HG03565 (cell line): Measurements from ENCODE around the gene NRXN2.
"Not testable (repeated sequence)": the region's sequence is repeated elsewhere in the genome, so short reads cannot be mapped to it uniquely, and the experiment has no call there.

ENCODE experiments used
- ATAC-seq: cut with Tn5 transposase; IDR thresholded peaks from one replicate; pipeline ENCODE4 v1.9.1; 2021; ENCODE audit warnings: mild to moderate bottlenecking, moderate library complexity; ENCODE audit not compliant: unreplicated experiment

NRXN2 gene

DNA sequence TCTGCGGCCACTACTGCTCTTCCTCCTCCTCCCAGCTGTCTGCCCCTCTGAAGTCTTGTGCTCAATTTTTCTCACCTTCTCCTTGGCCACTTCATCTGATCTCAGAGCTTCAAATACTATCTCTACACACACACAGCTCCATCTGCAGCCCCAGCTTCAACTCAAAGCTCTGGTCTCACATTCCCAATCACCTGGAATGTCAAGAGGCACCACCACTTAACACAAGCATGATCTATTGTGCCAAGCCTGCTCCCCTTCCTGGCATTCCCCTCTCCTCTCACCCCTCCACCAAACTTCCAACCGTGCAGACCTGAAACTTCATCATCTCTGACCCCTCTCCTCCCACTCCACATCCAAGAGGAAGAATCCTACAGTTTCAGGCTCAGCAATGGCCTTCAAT is 17.5 kb downstream of the NRXN2 start:
- no peak for ATAC-seq

DNA sequence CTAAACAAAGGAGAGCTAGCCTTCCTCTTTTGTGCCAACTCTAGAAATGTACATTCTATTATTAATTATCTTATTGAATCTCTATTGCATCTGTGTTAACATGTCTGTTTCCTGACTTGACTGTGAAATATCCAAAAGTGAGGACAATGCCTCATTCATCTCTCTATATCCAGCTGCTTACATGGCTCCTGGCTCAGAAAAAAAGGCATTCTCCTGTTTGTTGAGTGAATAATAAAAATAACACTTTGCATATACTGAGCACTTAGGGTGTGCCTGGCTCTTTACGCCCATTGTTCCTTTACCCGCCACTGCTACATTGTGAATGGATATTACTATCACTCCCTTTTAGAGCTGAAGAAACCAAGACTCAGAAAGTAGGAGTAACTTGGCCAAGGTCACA is 19.9 kb downstream of the NRXN2 start:
- no peak for ATAC-seq

DNA sequence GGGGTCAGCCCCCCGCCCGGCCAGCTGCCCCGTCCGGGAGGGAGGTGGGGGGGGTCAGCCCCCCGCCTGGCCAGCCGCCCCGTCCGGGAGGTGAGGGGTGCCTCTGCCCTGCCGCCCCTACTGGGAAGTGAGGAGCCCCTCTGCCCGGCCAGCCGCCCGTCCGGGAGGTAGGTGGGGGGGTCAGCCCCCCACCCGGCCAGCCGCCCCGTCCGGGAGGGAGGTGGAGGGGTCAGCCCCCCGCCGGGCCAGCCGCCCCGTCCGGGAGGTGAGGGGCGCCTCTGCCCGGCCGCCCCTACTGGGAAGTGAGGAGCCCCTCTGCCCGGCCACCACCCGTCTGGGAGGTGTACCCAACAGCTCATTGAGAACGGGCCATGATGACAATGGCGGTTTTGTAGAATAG is 21.0 kb downstream of the NRXN2 start:
- not testable (repeated sequence) for ATAC-seq

- no peak for ATAC-seq
These were observed 24.6 kb downstream of the NRXN2 start for GRCh38 chr11:64698427-64698826.

- no peak for ATAC-seq
These were observed 25.2 kb downstream of the NRXN2 start for GRCh38 chr11:64697663-64698375.

DNA sequence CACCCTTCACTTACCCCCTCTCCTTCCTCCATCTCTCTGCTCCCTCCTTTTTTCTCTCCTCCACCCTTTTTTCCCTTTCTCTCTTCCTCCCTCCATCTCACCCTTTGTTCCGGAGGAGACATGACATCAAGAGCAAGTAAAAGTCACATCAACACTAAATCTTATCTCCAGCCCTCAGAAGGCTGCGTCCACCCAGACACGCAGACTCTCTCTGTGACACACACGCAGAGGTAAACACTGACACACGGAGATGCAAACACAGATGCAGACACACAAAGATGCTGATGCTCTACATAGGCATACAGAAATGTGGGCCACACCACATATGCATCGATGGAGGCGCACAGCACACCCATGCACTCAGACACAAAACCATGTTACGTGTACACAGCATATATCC is 27.0 kb downstream of the NRXN2 start:
- no peak for ATAC-seq

DNA sequence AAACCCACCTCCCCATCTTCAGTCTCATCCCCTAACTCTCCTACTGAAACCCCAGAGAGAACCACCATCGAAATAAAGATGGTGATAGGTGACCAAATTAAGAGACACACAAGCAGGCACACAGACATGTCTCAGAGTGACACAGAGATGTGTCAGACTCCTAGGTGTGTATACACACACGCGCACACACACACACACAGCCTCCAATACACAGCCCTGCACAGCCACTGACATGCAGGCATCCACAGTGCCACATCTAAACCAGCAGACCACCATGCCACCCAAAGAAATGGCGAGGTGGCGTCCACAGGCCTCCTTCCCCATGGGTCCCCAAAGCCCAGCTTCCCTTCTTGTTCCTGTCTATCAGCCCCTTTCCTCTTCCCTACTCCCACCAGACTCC is 27.4 kb downstream of the NRXN2 start:
- ATAC-seq, result no peak

GRCh38 chr11:64694821-64695365 is 28.1 kb downstream of the NRXN2 start:
- no peak for ATAC-seq

DNA sequence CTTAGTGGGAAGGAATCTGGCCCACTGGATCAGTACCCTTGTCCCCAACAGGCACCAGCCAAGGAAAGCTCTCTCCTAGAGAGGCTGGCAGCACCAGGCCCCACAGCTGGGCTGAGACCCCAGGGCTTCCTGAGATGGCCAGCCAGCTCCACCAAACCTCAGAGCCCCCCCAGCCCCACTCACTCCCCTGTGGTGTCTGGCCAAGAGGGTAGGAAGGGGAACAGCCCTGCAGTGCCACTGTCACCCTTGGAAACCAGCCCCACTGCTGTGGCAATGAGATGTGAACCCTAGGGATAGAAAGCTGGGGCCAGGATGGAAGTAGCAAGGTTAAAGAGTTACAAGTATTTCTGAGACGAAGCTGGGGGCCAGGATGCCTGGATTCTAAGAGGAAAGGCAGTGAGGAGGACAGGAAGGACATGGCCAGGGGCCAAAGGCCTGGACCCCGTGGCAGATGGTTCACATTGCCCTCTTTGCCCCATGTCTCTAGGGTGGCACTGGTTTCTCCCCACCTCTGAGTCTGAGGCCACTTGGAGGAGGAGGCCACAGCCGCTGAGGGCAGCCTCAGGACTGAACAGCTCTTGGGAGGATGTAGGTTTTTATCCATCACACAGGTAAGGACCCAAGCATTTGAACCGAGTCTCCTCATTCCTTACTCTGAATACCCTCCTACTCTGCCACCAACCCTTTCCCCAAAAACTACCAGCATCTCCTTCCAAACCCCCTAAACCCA is 28.8 kb downstream of the NRXN2 start:
- no peak for ATAC-seq

DNA sequence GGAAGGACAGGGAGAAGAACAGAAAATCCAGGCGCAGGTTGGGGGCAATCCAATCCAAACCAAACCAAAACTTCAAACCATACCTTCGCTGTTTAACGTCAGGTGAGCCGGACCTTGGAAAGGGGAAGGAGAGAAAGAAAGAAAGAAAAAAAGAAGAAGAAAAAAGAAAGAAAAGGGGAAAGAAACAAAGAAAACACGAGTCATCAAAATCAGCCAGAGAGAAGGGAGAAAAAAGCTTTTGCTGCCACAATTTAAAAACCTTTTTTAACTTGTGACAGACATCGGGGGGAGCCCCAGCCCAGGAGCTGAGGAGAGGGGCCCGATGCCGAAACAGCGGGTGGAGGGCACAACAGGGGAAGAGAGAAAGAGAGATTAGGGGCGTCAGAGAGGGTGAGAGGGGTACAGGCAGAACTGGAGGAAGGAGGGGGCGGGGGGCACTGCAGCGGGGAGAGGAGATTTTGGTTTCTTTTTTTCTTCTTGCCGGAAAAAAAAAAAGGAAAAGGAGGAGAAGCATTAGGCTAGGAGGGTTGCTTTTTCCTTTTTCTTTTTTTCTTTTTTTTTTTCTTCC is 30.1 kb downstream of the NRXN2 start:
- no peak for ATAC-seq

GRCh38 chr11:64691543-64691942 is 31.5 kb downstream of the NRXN2 start:
- ATAC-seq, result no peak

DNA sequence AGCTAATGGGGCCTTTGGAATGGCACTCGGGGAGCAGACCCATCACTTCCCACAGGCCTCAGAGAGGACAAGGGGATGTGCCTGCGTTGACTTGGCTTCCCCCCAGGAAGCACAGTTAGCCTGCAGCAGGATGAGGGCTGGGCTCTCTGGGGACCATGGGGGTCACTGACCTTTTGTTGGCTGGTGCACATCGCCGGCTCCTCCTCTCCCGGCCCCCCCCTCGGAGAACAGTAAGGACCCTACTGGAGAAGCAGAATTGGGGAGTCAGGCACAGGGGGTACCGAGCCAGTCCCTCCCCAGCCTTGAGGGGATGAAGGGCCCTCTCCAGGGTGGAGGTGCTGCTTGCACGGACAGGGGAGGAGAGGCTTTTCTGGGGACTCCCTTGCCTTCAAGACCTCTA is 32.8 kb downstream of the NRXN2 start:
- ATAC-seq, result no peak

DNA sequence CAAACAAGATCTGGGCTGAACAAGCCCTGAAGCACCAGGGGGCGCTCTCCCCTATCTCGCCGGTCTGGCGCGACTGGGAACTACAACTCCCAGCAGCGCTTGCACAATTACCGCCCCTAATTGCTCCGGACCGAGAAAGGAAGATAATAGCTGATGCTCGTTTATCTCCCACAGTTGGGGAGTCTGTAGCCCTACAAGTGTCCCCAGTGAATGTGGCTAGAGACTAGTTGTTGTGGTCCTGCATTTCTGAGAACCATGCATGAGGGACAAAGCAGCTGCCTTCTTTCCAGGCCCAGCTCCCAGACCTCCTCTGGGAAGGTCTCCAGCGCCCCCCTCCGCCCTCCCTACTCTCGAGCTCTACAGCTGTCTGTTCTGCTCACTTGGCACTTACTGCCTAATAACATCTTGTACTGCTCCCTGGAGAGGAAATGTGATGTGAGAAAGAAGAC is 34.4 kb downstream of the NRXN2 start:
- peak; percentile 61 for ATAC-seq

GRCh38 chr11:64687643-64688533 is 35.1 kb downstream of the NRXN2 start:
- ATAC-seq, result no peak

DNA sequence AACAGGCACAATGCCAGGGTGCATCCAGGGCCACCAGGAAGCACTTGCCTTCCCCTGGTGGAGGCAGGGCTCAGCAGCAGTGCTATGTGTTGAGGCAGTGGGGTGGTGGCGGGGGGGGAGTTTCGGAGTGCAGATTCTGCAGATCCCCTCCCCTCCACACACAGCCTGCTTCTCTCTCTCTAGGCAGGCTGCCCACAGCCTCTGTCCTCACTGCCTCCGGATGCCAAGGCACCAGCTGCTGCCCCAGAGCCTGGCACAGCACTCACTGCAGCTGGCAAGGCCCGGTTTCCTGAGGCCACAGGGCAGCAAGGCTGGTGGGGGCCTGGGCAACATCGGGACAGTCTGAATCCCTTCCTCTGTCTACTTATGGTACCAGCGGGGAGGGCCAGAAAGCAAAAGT is 35.8 kb downstream of the NRXN2 start:
- ATAC-seq, result no peak

- no peak for ATAC-seq
These were observed 36.4 kb downstream of the NRXN2 start for GRCh38 chr11:64686466-64687170.

GRCh38 chr11:64685536-64685935 is 37.5 kb downstream of the NRXN2 start:
- no peak for ATAC-seq

- no peak for ATAC-seq
These were observed 38.6 kb downstream of the NRXN2 start for GRCh38 chr11:64684357-64684756.

- ATAC-seq, result no peak
These were observed 41.8 kb downstream of the NRXN2 start for GRCh38 chr11:64681171-64681570.

DNA sequence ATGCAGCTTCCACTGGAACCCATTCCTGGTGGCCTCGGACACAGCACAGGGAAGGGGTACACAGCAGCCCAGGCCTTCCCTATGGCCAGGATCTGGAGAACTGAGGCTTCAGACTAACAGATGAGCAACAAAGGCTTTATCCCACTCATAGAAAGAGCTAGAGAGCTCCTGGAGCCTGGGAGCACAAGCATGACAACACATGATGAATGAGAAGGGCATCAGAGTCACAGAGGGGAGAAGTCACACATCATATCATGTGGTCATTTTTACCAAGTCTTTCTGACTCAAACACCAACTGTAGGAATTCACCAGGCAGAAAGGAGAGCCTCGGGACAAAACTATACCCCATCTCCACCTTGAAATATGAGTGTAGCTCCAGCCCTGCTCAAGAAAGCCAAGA is 43.2 kb downstream of the NRXN2 start:
- ATAC-seq, result no peak
